Bronchial epithelial cell (primary cell): Measurements from ENCODE around the gene ADGRG3. TPM values are rescaled to one million over a fixed set of nuclear protein-coding genes. Genes with fewer than 3 reads are reported as not detected.

Experiments
- DNase-seq: peaks from one replicate; pipeline ENCODE4 v3.0.0-alpha.2; 2010; ENCODE audit warnings: low read depth
- FAIRE-seq: peaks from 2 replicates; lab custom pipeline; 2011; peaks lifted over from hg19 to GRCh38; lab: Jason Lieb, UNC
- H3K27me3 ChIP-seq: 2 replicates; pipeline ENCODE4 v1.5.1; 2011; ENCODE audit warnings: low read length; ENCODE audit not compliant: control insufficient read depth, insufficient read depth
- H3K36me3 ChIP-seq: 2 replicates; pipeline ENCODE4 v1.5.1; 2011; ENCODE audit warnings: low read length; ENCODE audit not compliant: control insufficient read depth, insufficient read depth
- H3K4me3 ChIP-seq: 2 replicates; pipeline ENCODE4 v1.5.1; 2011; ENCODE audit warnings: mild to moderate bottlenecking, low read depth, low read length, control low read depth
- total RNA-seq: library from RNA; depleted of rRNA; stranded (reverse); fragments of >200 nt; gene quantifications from 2 replicates; pipeline ENCODE4 v1.2.1, GENCODE V29; 2014
- TF ChIP-seq, protein P1 (sequence below): IDR thresholded peaks from 2 replicates; pipeline ENCODE4 v1.5.1; 2011; ENCODE audit warnings: mild to moderate bottlenecking, moderate library complexity, low read length, control low read depth, inconsistent platforms; ENCODE audit not compliant: insufficient read depth, severe bottlenecking

ADGRG3 gene
- total RNA-seq, 1 donor from 2014 or later = not detected

- H3K4me3 ChIP-seq = no peak overlapping the region
- H3K27me3 ChIP-seq = peaks cover 3% of the 10 kb centered on the region
- TF ChIP-seq, protein P1, sequence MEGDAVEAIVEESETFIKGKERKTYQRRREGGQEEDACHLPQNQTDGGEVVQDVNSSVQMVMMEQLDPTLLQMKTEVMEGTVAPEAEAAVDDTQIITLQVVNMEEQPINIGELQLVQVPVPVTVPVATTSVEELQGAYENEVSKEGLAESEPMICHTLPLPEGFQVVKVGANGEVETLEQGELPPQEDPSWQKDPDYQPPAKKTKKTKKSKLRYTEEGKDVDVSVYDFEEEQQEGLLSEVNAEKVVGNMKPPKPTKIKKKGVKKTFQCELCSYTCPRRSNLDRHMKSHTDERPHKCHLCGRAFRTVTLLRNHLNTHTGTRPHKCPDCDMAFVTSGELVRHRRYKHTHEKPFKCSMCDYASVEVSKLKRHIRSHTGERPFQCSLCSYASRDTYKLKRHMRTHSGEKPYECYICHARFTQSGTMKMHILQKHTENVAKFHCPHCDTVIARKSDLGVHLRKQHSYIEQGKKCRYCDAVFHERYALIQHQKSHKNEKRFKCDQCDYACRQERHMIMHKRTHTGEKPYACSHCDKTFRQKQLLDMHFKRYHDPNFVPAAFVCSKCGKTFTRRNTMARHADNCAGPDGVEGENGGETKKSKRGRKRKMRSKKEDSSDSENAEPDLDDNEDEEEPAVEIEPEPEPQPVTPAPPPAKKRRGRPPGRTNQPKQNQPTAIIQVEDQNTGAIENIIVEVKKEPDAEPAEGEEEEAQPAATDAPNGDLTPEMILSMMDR = no peak
- no peaks in the 10 kb centered on the region for H3K36me3 ChIP-seq
- DNase-seq (no peak), FAIRE-seq (no peak)
Observed at GRCh38 chr16:57692636-57693035, 24.5 kb downstream of the ADGRG3 start.

- TF ChIP-seq, protein P1 = no peak
- FAIRE-seq = no peak
- no peak overlapping the region for H3K4me3 ChIP-seq
- no peaks in the 10 kb centered on the region for H3K36me3 ChIP-seq
- no peak for DNase-seq
- H3K27me3 ChIP-seq = no peaks in the 10 kb centered on the region
Observed at GRCh38 chr16:57693550-57693949, 25.4 kb downstream of the ADGRG3 start.

DNA sequence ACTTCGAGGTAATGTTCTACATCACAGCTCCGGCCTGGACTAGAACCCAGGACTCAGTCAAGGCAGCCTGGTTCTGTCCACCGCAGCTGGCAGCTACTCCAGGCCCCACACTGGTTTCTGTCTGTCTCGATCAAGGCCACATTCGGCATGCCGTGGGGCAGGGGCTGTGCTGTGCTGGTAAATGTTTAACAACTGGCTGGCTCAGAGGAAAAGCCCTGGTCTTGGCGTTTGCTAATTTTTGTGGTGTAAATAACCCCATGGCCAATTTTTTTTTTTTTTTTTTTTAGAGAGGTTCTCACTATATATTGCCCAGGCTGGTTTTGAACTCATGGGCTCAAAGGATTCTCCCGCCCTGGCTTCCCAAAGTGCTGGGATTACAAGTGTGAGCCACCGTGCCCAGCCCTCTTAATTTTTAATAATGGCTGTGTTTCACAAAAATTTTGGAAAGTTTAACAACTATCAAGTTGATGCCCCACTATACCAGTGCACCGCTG is 26.2 kb downstream of the ADGRG3 start:
- H3K27me3 ChIP-seq = no peaks in the 10 kb centered on the region
- FAIRE-seq (no peak), DNase-seq (no peak)
- H3K36me3 ChIP-seq = no peaks in the 10 kb centered on the region
- TF ChIP-seq, protein P1 = no peak
- no peak overlapping the region for H3K4me3 ChIP-seq

- no peak within 1 kb of the TSS for H3K4me3 ChIP-seq
- no peaks in the 10 kb centered on the region for H3K27me3 ChIP-seq
- no peak for FAIRE-seq
- H3K36me3 ChIP-seq = no peaks in the 10 kb centered on the region
- TF ChIP-seq, protein P1 = no peak
- peak; percentile 47 for DNase-seq
Observed at GRCh38 chr16:57694725-57695679, 26.9 kb downstream of the ADGRG3 start, which contains the start of gene DRC7. TSS of gene DRC7 (plus strand) at chr16:57694806. CDS start at chr16:57697950, 3,144 bp downstream.

DNA sequence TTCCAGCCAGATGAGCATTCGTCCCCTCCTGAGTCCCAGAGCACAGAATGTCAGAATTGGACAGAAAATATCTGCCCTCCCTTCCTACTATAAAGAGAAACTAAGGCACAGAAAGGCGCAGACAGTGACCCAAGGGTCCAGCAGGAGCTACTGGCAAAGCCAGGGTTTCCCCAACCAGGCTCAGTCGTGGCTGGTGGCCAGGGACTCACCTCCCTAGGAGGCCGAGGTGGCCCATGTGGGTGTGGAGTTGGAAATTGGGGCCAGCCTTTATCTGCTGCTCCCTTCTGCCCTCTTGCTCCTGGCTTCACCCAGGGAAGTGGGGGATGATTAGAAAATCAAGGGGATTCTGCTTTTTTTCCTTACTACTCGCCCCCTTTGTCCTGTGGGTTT is 27.6 kb downstream of the ADGRG3 start:
- TF ChIP-seq, protein P1 = no peak
- no peaks in the 10 kb centered on the region for H3K36me3 ChIP-seq
- DNase-seq = no peak
- FAIRE-seq = no peak
- no peaks in the 10 kb centered on the region for H3K27me3 ChIP-seq
- H3K4me3 ChIP-seq = no peak overlapping the region
